Naive thymus-derived CD4-positive, alpha-beta T cell (primary cell): Measurements from ENCODE around the gene PTPRK. TPM values are rescaled to one million over a fixed set of nuclear protein-coding genes. Genes with fewer than 3 reads are reported as not detected.

ENCODE experiments used
- ATAC-seq: fragments of 150-1000 bp; cut with Tn5 transposase; 2 replicates; pipeline ENCODE4 v1.10.0; 2021; ENCODE audit warnings: mild to moderate bottlenecking, moderate library complexity
- CTCF ChIA-PET: fragments of 350-600 bp; sonication (Branson Sonifier 250); formaldehyde crosslinking; loops from one replicate; lab custom pipeline; 2021; ENCODE audit warnings: antibody characterized with exemption; lab: Charles Lee
- POLR2A ChIA-PET: fragments of 350-600 bp; sonication (Branson Sonifier 250); formaldehyde crosslinking; loops from one replicate; lab custom pipeline; 2021; ENCODE audit warnings: antibody characterized with exemption, inconsistent platforms; lab: Charles Lee
- DNase-seq, 9 donors: peaks; one replicate each; pipeline versions ENCODE4 v3.0.0 to v3.0.0-alpha.2; 2020 to 2022; ENCODE audit warnings: mixed read lengths in 1 of 9
- H3K27ac ChIP-seq: one replicate; pipeline ENCODE4 v1.7.0; 2013; ENCODE audit warnings: mild to moderate bottlenecking, low read depth, low read length, moderate library complexity
- H3K27me3 ChIP-seq, 2 donors: one replicate each; pipeline ENCODE4 v1.7.0; 2013; ENCODE audit warnings: low read length in 2 of 2, mild to moderate bottlenecking in 2 of 2, moderate library complexity in 2 of 2; ENCODE audit not compliant: control insufficient read depth in 2 of 2, insufficient read depth in 2 of 2
- H3K36me3 ChIP-seq, 3 experiments: 1 replicate in 2 of 3; 2 replicates in 1 of 3; pipeline ENCODE4 v1.7.0; 2013; ENCODE audit warnings: low read length in 3 of 3, mild to moderate bottlenecking in 3 of 3, moderate library complexity in 1 of 3; ENCODE audit not compliant: insufficient read depth in 3 of 3, control insufficient read depth in 2 of 3
- H3K4me1 ChIP-seq, 2 donors: one replicate each; pipeline ENCODE4 v1.7.0; 2013; ENCODE audit warnings: low read length in 2 of 2, mild to moderate bottlenecking in 2 of 2, moderate library complexity in 1 of 2; ENCODE audit not compliant: control insufficient read depth in 2 of 2, insufficient read depth in 2 of 2
- H3K4me3 ChIP-seq: 2 replicates; pipeline ENCODE4 v1.7.0; 2013; ENCODE audit warnings: mild to moderate bottlenecking, low read length
- H3K9me3 ChIP-seq, 3 experiments: 1 replicate in 2 of 3; 2 replicates in 1 of 3; pipeline ENCODE4 v1.7.0; 2013; ENCODE audit warnings: low read length in 3 of 3; ENCODE audit not compliant: control insufficient read depth in 2 of 3
- H3K27ac Mint-ChIP-seq, 9 donors: one replicate each; pipeline ENCODE4 v1.8.0; 2020 to 2022; ENCODE audit warnings: mixed read lengths in 9 of 9, mild to moderate bottlenecking in 8 of 9, moderate library complexity in 5 of 9, inconsistent platforms in 2 of 9
- H3K27me3 Mint-ChIP-seq, 5 donors: one replicate each; pipeline ENCODE4 v1.8.0; 2021 to 2022; ENCODE audit warnings: mixed read lengths in 5 of 5, mild to moderate bottlenecking in 1 of 5
- H3K36me3 Mint-ChIP-seq, 5 donors: one replicate each; pipeline ENCODE4 v1.8.0; 2020 to 2022; ENCODE audit warnings: mixed read lengths in 5 of 5, mild to moderate bottlenecking in 3 of 5, inconsistent platforms in 1 of 5
- H3K4me1 Mint-ChIP-seq, 7 donors: one replicate each; pipeline ENCODE4 v1.8.0; 2020 to 2022; ENCODE audit warnings: mixed read lengths in 7 of 7, mild to moderate bottlenecking in 3 of 7, inconsistent platforms in 1 of 7
- H3K4me3 Mint-ChIP-seq, 10 donors: one replicate each; pipeline ENCODE4 v1.8.0; 2020 to 2022; ENCODE audit warnings: mild to moderate bottlenecking in 10 of 10, mixed read lengths in 10 of 10, moderate library complexity in 6 of 10, inconsistent platforms in 2 of 10
- H3K9me3 Mint-ChIP-seq, 11 donors: one replicate each; pipeline ENCODE4 v1.8.0; 2020 to 2022; ENCODE audit warnings: mixed read lengths in 11 of 11, mild to moderate bottlenecking in 4 of 11, inconsistent platforms in 1 of 11, moderate library complexity in 1 of 11
- intact Hi-C, 2 donors: fragments of 100-400 bp; cut with micrococcal nuclease; formaldehyde crosslinking; loops; one replicate each; pipeline ENCODE4 v1.15.1; 2023
- polyA plus RNA-seq, 2 donors: library from polyadenylated mRNA; unstranded; fragments of 300-500 nt; fragmentation: Illumina TruSeq; gene quantifications; one replicate each; pipeline ENCODE4 v1.2.3, GENCODE V29; 2021
- total RNA-seq, 6 experiments: library from RNA in 5 of 6; stranded (reverse) in 5 of 6; gene quantifications; 1 replicate in 5 of 6; 2 replicates in 1 of 6; pipeline ENCODE4 v1.2.3 and lab custom pipeline; 2021 to 2026

PTPRK gene
- total and polyA plus RNA-seq, 7 experiments from 2014 or later: 1.3 to 6.5 (median 2.3) TPM

GRCh38 chr6:128413291-128413690 lies 107.1 kb downstream of the PTPRK start:
- H3K4me1 Mint-ChIP-seq: no peaks in the 10 kb centered on the region
- no peak for ATAC-seq
- CTCF ChIA-PET: no interaction called here

GRCh38 chr6:128412680-128413079 lies 107.7 kb downstream of the PTPRK start:
- Mint-ChIP-seq H3K27ac (no peak overlapping the region), H3K9me3 (peaks cover 0 to 4% (median 0%) of the 10 kb centered on the region in 11 donors), H3K36me3 (no peaks in the 10 kb centered on the region), H3K4me3 (no peak overlapping the region), H3K27me3 (no peaks in the 10 kb centered on the region), H3K4me1 (no peaks in the 10 kb centered on the region)
- no peaks in the 10 kb centered on the region for H3K4me1 ChIP-seq
- H3K36me3 ChIP-seq: no peaks in the 10 kb centered on the region
- ChIA-PET CTCF (no interaction called here), POLR2A (no interaction called here)
- no peak overlapping the region for H3K4me3 ChIP-seq
- ATAC-seq (no peak), DNase-seq (no peak)
- no peak overlapping the region for H3K27ac ChIP-seq
- intact Hi-C loops: no loop called here
- no peaks in the 10 kb centered on the region for H3K27me3 ChIP-seq
- H3K9me3 ChIP-seq: no peaks in the 10 kb centered on the region

More at GRCh38 chr6:128413291-128413690, 107.1 kb downstream of the PTPRK start:
- Mint-ChIP-seq H3K27me3 (no peaks in the 10 kb centered on the region), H3K9me3 (peaks cover 0 to 4% (median 0%) of the 10 kb centered on the region in 11 donors), H3K4me3 (no peak overlapping the region), H3K36me3 (no peaks in the 10 kb centered on the region), H3K27ac (no peak overlapping the region)
- H3K4me3 ChIP-seq: no peak overlapping the region
- no peaks in the 10 kb centered on the region for H3K27me3 ChIP-seq
- H3K4me1 ChIP-seq: no peaks in the 10 kb centered on the region
- no peak overlapping the region for H3K27ac ChIP-seq
- POLR2A ChIA-PET: no interaction called here
- no peak for DNase-seq
- H3K9me3 ChIP-seq: no peaks in the 10 kb centered on the region
- intact Hi-C loops: no loop called here
- no peaks in the 10 kb centered on the region for H3K36me3 ChIP-seq

GRCh38 chr6:128410584-128410983 lies 109.8 kb downstream of the PTPRK start:
- ChIA-PET POLR2A (no interaction called here), CTCF (no interaction called here)
- Mint-ChIP-seq H3K36me3 (peaks cover 0 to 3% (median 0%) of the 10 kb centered on the region in 5 donors), H3K27ac (no peak overlapping the region), H3K4me1 (no peaks in the 10 kb centered on the region), H3K9me3 (no peaks in the 10 kb centered on the region), H3K4me3 (no peak overlapping the region), H3K27me3 (no peaks in the 10 kb centered on the region)
- Histone ChIP-seq H3K4me3 (no peak overlapping the region), H3K4me1 (no peaks in the 10 kb centered on the region), H3K27ac (no peak overlapping the region), H3K9me3 (no peaks in the 10 kb centered on the region), H3K27me3 (no peaks in the 10 kb centered on the region), H3K36me3 (no peaks in the 10 kb centered on the region)
- no peak for DNase-seq
- no peak for ATAC-seq
- intact Hi-C loops: no loop called here

- no peak for ATAC-seq
Measured at GRCh38 chr6:128409003-128409402, 111.4 kb downstream of the PTPRK start.

DNA sequence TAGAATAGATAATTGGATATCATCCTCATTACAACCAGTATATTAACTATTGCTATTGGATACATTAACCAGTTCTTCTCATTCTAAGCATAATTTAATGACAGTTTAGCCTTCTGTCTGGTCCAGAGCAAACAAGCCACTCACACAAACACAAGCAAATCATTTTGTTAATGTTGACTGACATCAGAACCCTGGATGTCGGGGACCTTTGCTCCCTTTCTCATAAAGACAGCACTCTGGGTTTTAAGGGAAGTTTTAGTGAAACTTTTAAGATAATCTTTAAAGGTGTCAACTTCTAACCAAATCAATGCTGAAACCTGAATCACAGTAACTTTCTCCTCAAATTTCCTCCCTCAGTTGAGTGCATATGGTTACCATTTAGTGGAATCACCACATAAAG lies 113.9 kb downstream of the PTPRK start:
- DNase-seq: no peak
- CTCF ChIA-PET: no interaction called here

More at GRCh38 chr6:128409003-128409402, 111.4 kb downstream of the PTPRK start:
- Mint-ChIP-seq H3K9me3 (peaks cover 0 to 1% (median 0%) of the 10 kb centered on the region in 11 donors), H3K4me3 (no peak overlapping the region), H3K27ac (no peak overlapping the region), H3K4me1 (peaks cover 0 to 1% (median 0%) of the 10 kb centered on the region in 7 donors), H3K36me3 (peaks cover 0 to 3% (median 0%) of the 10 kb centered on the region in 5 donors), H3K27me3 (no peaks in the 10 kb centered on the region)
- Histone ChIP-seq H3K27ac (no peak overlapping the region), H3K27me3 (no peaks in the 10 kb centered on the region), H3K9me3 (no peaks in the 10 kb centered on the region), H3K4me1 (no peaks in the 10 kb centered on the region), H3K4me3 (no peak overlapping the region), H3K36me3 (no peaks in the 10 kb centered on the region)
- DNase-seq: no peak
- intact Hi-C loops: no loop called here
- ChIA-PET CTCF (no interaction called here), POLR2A (no interaction called here)

DNA sequence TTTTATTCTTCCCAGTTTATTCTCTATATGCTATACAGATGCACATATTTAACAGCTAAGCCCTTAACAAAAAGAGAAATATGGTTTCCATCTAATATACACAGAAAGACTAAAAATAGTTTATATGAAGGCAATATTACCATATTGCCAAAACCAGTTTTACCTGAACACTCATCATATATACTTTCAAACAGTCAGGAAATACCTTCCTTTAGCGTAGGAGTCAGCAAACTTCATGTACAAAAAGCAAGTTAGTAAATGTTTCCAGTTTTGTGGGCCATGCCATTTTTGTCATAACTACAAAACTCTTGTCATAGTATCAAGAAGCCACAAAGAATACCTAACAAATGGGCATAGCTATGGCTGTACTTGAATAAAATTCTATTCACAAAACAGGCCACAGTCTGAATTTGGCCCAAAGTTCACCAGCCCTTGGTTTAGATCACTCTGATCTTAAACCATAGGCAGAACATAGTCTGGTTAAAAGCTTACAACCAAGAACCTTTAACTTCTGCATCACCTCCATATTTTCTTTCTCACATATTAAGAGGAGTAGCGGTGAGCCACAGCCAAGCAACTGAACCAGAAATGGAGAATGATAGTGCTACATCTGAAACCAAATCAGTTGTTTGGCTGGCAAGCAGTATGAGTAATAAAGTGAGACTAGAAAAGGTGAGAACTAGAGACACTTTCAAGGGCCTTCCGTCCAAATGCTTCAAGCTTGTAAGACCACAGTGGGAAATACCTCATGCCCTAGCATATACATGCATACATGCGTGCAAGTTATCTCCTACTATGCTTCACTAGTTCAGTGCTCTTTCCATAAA lies 116.6 kb downstream of the PTPRK start:
- POLR2A ChIA-PET: no interaction called here
- DNase-seq: no peak
- Mint-ChIP-seq H3K9me3 (peaks cover 0 to 1% (median 0%) of the 10 kb centered on the region in 11 donors), H3K27ac (no peak overlapping the region), H3K36me3 (peaks cover 0 to 3% (median 0%) of the 10 kb centered on the region in 5 donors), H3K4me3 (no peak overlapping the region), H3K27me3 (no peaks in the 10 kb centered on the region), H3K4me1 (peaks cover 0 to 1% (median 0%) of the 10 kb centered on the region in 7 donors)
- Histone ChIP-seq H3K9me3 (no peaks in the 10 kb centered on the region), H3K4me1 (no peaks in the 10 kb centered on the region), H3K27me3 (no peaks in the 10 kb centered on the region), H3K27ac (no peak overlapping the region), H3K4me3 (no peak overlapping the region), H3K36me3 (no peaks in the 10 kb centered on the region)
- no peak for ATAC-seq
- intact Hi-C loops: no loop called here
- CTCF ChIA-PET: no interaction called here

More for the DNA sequence above, 113.9 kb downstream of the PTPRK start:
- Mint-ChIP-seq H3K4me3 (no peak overlapping the region), H3K36me3 (peaks cover 0 to 3% (median 0%) of the 10 kb centered on the region in 5 donors), H3K27me3 (no peaks in the 10 kb centered on the region), H3K4me1 (peaks cover 0 to 1% (median 0%) of the 10 kb centered on the region in 7 donors), H3K27ac (no peak overlapping the region), H3K9me3 (peaks cover 0 to 1% (median 0%) of the 10 kb centered on the region in 11 donors)
- no peaks in the 10 kb centered on the region for H3K4me1 ChIP-seq
- H3K27ac ChIP-seq: no peak overlapping the region
- no peak for ATAC-seq
- POLR2A ChIA-PET: no interaction called here
- intact Hi-C loops: no loop called here
- no peaks in the 10 kb centered on the region for H3K36me3 ChIP-seq
- H3K9me3 ChIP-seq: no peaks in the 10 kb centered on the region
- H3K4me3 ChIP-seq: no peak overlapping the region
- H3K27me3 ChIP-seq: no peaks in the 10 kb centered on the region

DNA sequence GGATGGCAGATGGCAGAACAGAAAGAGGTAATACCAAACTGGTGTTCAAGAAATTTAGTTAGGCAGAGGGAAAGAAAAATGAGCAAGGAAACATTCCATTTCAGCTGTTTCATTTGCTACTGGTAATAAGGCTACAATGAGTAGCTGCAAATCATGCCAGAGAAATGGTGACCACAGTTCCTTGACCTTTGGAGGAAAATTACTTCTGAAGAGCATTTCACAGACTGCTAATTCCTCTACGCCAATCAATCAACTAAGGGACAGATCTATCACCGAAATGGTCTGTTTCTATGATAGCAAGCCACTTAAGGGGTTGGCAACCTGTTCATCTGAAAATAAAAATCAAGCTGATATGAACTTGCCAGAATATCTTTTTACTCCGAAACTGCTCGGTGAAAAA lies 119.5 kb downstream of the PTPRK start:
- Mint-ChIP-seq H3K27me3 (peaks cover 0 to 3% (median 0%) of the 10 kb centered on the region in 5 donors), H3K9me3 (peaks cover 0 to 2% (median 0%) of the 10 kb centered on the region in 11 donors), H3K4me1 (peaks cover 0 to 1% (median 0%) of the 10 kb centered on the region in 7 donors), H3K36me3 (peaks cover 0 to 4% (median 3%) of the 10 kb centered on the region in 5 donors), H3K4me3 (no peak overlapping the region), H3K27ac (no peak overlapping the region)
- CTCF ChIA-PET: no interaction called here
- ATAC-seq (no peak), DNase-seq (no peak)
- no peaks in the 10 kb centered on the region for H3K36me3 ChIP-seq
- H3K4me3 ChIP-seq: no peak overlapping the region
- no peaks in the 10 kb centered on the region for H3K9me3 ChIP-seq
- intact Hi-C loops: no loop called here
- H3K27ac ChIP-seq: no peak overlapping the region
- POLR2A ChIA-PET: no interaction called here
- no peaks in the 10 kb centered on the region for H3K27me3 ChIP-seq
- H3K4me1 ChIP-seq: no peaks in the 10 kb centered on the region
